GM18907 (cell line): Measurements from ENCODE around the gene ANP32A.
A peak's percentile ranks its signal among the peaks of the same experiment; 100 is the strongest.

Experiments
- ATAC-seq: cut with Tn5 transposase; IDR thresholded peaks from one replicate; pipeline ENCODE4 v1.9.1; 2021; ENCODE audit warnings: mild to moderate bottlenecking, moderate library complexity; ENCODE audit not compliant: unreplicated experiment

ANP32A gene

DNA sequence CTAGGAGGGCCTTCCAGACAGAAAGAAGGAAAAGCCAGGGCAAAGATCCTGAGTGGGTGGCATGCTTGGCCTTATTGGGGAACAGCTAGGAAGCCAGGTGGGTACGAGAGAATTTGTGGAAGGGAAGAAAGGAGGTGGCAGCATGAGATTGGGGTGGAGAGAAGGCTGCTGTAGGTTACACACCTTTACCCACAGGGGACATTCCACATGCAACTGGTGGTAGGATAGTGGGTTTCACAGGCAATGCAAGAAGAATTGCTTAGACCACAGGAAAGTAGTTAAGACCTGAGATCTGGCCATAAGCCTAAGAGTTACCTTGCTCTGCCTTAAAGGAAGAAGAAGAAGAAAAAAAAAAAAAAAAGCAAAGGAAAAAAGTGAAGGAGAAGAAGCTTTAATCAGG, 19.8 kb downstream of the ANP32A start:
- ATAC-seq = no peak

DNA sequence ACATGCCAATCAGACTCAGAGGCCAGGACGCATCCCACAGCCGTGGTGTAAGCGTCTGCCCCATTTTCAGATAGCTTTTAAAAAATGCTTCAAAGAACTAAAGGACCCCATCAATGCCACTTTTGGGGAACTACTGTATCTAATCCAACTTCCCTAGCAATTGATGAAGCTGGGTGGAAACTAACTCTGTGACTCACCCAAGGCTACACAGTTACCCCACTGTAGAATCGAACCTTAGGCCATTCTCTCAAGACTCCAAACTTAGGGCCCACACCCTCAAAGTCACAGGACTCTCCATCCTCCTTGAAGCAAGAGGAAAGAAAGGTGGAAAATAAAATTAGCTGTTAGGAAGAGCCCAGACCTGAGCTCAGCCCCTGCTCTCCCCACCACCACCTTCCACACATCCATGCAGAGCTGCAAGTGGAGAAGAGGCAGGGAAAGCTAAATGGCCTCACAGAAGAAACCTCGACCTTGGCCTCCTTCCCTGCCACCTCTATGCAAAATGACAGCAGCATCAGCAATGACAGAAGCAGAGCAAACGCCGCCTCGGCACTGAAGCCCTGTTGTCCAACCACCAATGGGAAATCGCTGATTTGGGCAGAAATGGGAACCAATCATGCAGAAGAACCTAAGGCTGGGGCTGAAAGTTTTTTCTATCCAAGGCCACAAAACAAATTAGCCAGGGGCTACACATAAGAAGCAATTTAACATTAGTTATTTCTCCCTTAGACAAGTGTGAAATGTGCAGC, 22.2 kb downstream of the ANP32A start:
- no peak for ATAC-seq

DNA sequence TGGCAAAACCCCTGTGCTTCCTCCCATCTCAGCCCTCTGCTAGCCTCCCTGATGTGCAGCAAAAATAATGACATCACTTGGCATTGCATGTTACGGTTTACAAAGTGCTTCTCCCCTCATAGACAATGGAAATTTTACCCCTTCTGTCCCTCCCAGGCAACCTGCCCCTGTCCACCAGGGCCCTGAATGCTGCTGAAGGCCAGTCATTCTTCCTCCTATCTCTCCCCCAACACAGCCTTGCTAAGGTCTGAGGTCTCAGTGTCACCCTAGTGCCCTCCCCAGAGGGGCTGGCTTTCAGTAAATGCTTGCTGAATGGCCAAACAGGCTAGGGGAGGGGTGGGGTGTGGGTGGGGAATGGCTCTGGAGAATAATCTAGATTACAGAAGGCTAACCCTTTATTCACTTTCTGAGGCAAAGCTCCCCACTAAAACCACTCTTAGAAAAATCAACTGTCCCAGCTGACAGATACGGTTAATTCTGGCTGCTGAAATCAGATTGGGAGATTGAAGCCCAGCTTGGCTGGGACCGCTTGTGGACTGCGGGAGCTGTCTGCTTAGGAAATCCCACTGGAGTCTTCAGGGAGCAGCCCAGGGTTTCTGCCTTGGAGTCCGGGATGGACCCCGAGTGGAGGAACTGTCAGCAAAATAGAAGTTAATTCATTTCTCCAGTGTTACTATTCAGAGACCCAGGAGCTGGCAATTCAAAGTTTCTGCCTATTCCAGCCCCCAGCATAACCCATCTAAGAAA, 22.9 kb downstream of the ANP32A start:
- no peak for ATAC-seq

DNA sequence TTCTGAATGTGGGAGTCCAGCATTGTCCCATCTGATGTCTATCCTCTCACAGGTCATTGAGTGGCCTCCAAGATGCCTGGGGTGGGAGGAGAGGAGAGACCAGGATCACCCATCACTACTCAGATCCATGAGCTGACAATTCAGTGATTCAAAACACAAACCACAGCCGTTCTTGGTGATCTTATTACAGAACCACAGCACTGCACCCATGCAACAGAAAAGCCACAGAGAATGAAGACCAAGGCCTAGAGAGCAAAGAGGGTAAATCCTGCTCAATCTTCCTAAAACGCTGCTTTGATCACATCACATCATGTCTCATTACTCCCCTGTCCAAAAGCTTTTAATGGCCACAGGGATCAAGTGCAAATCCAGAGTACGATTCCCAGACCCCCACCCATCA, 23.5 kb downstream of the ANP32A start:
- ATAC-seq = peak; percentile 40

DNA sequence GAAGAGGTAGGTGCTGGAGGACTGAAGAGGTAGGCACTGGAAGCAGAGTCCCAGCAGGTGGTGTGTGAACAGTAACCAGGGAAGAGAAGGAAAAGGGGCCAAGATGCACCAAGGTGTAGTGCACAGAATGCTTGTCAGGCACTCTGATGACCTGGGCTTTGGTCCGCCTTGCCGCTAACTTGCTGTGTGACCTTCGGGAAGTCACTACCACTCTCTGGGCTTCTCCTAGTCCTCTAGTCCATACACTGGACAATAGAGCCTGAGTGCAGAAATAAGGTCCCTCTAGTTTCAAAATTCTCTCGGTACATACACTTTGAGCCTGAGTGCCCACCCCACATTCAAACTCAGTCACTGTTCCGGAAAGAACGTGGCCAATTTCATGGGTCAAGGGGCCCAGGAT, 24.1 kb downstream of the ANP32A start:
- no peak for ATAC-seq

DNA sequence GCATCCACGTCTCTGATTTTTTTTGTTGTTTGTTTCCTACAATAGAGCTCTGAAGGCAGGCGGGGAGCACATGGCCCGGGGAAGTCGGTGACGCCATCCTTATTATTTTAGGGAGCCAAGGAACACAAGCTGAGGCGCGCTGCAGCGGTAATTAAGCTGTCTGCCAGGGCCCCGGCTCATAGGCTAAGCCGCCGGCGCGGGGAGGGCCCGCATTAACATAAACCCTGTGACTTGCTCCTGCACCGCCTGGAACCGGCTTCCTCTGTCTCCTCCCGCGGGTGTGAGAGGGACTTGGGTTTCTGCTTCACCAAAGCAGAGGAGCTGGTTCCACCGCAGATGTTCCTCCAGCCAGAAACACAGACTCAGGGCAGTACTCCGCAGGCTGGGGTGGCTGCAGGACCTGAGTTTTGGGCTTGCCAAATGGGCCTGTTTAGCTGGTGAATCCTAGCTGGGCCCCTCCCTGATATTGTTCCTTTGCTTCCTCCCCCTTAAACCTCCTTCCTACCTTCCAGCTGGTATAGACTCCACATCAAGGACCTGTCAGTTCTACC, 25.3 kb downstream of the ANP32A start:
- peak; percentile 49 for ATAC-seq

DNA sequence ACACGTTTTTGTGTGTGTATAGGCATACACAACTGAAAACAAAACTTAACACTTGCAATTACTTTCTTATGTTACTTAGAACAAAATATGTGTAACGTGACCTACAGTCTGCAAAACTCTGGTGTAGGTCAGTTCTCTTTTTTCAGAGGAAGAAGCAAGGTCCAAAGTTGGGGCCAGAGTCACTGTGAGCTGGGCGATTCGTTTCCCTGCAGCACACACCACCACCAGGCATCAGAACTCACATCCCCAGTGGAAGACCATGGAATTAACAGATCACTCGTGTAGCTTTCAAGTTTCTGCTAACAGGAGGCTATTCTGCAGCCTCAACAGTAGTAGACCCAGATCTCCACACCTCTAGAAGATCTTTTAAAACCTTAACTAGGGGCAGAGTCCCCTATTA, 25.8 kb downstream of the ANP32A start:
- no peak for ATAC-seq

DNA sequence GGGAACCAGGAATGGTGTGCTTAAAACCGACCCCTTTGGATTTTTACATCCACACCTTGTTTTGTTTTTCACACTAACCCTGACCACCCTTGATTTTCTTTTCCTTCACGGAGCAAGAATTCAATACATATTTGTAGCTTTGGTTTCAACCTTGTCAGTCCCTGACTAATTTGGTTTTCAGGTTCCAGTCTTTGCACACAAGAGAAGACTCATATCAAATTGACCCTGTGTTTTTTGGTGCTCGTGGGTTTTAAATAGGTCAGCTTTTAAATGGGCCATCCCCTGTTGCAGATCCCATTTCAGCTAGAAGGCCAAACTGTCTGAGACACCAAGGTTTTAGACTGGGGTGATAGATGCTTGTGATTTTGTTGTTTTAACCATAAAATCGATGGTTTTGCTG, 26.4 kb downstream of the ANP32A start:
- no peak for ATAC-seq

DNA sequence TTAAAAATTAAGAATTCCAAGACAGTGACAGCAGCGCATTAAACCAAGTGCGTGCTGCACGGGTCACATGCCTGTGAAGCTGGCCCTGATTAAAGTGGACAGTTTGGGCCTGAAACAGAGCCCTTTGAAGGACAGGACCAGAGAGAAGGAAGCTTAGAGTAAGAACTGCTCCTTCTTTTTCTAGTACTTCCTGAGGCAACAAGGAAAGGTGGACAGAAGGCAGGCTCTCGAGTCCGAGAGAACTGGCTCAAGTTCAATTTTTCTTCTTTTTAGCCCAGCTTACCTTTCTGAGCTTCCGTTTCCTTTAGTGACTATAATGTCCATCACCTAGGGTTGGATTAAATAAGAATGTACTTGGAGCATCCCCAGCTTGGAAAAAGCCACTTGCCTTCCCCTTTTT, 26.9 kb downstream of the ANP32A start:
- no peak for ATAC-seq

DNA sequence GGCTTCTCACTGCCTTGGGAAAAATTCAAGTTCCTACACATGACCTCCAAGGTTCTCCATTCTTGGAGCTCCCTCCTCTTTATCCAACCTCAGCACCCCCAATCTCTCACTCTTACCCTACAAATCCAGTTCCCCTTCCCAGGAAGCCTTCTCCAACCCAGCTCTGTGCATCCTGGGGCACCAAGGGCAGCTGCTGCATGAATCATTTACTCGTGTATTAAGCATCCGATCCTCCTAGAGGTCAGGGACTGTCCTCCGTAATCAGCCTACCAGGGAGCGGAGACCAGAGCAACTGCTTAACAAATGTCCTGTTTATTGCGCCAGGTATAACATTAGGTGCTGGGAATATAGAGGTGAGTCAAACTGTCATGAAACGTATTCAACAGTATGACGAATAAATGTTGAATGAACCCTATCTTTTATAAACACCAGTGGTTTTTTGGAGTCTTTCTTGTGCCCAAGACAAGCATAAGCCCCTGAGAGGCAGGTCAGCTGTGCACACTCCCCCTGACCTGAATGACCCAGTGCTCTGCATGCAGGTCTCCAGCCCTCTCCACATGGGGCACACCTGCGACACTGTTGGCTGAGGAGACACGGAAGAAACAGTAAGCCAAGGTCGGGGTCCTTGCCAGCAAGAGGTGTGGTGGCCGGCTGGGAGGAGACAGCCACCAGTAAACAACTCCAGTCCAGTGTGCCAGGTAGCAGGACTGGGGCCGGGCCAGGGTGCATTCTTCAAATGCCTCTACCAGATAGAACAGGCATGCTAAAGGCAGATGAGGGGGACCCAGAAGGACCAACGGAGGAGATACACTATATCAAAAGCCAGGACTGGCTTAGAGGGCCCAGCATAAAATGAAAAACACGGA, 27.6 kb downstream of the ANP32A start:
- no peak for ATAC-seq

DNA sequence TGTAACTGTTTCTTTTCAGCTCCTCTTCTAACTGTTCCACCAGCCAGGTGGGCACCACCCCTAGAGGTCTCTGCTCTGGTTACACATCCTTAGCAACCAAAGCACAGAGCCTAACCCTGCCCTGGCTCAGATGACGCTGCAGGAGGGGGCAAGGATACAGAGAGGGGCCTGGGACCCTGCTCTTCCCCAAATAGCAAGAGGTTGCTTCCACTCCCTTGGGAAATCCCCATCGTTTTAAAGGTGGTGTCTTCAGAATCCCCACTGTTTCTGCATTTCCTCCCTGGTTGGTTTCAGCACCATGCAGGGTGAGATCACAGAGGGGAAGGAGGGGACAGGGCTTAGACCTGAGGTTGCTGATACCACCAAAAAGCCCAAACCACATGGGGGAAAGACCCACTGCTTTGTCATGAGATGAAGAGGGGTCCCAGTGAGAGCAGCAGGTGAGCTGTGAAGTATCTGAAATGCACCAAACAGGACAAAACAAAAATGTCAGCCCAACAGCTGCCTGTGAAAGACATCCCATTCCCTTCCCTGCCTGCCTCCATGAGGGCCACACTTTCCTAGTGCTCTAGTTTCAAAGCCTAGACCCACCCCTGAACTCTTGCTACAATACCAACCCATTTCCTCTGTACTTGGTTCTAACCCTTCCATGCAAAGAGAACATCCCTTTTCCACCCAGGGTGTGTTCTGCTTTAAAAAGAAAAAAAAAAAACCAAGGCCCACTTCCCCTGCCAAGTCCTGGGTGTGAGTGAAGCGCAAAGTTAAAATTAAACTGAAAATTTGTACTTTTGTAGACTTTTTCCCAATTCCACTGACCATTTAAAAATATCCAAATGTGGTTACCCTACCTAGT, 29.0 kb downstream of the ANP32A start:
- ATAC-seq = peak; percentile 64

DNA sequence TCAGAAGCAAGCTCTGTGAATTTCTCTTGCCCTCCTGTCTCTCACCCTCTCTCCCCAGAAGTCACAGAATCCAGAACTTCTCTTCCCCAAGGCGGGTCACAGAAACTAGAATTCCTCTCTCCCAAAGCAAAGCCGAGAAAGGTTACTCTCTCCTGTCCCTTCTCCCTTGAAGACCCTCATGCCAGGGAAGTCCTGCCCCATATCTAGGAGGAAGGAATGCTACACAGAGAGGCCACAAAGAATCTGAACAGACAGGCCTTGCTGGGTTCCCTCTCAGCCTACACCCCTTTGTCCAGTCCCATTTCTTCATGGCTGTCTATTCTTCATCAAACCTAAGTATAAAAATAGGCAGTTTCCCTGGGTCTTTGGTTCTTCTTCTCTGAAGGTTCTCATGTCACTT, 29.8 kb downstream of the ANP32A start:
- ATAC-seq = no peak

DNA sequence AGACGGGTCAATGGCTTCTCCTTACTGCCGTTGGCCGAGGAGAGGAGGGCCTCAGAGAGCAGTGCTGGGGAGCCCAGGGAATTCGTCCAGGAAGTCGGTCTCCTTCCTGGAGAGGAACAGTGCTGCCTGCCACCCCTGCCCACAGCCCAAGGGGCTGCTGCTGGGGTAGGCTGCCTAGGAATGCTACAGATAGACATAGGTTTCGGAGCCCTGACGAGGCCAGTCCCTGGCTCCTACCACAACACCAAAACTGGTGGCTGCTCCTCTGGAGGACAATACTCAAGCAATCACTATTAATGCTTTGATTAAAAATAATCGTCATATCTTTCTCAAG, 30.5 kb downstream of the ANP32A start:
- no peak for ATAC-seq

DNA sequence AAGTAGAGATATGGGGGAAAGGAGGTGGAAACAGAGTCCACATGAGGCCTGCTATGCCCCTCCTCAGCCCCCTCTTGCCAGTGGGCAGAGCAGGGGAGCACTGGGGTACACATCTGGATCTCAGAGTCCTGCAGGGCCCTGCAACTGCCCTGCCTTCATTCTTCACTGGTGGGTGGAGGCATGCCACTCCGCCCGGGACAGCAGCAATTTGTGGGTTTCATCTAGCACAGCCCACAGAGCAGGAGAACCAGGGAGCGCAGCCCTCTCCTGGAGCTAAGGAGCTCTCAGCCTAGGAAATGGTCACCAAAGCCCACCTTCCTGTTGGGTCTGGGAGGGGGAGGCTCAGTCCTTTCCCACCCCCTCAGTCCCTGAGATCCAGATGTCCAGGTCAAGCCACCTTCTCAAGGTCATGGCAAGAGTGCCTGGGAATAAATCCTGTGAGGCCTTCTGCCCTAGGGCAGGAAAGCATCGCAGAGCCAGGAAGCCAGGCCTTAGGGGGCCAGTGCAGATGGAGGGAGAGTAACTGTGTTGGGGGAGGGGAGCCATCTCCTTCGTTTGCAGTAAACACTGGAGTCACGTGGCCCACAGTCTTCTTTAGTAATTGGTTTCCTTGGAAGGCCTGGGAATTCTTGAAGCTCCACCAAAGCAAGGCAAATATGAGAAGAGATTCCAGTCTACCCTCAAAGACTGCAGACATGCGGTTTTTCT, 31.0 kb downstream of the ANP32A start:
- ATAC-seq = no peak

DNA sequence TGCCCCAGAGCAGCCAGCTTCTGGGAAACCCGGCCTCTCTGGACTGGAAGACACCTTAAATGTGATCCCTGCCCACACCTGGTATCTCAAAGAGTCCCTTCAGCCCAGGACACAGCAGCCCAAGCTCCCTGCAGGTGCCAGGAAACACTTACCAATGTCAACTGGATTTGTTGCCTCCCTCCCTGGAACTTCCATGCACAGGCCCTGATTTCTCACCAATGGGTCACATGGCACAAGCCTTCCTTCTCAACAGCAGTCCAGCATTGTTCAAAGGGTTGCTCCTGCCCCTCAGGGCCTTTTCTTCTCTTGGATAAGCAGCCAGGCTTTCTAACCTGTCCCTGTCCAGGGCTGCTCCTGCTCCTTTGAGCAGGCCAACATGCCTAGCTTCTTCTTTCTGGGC, 31.6 kb downstream of the ANP32A start:
- ATAC-seq = no peak

DNA sequence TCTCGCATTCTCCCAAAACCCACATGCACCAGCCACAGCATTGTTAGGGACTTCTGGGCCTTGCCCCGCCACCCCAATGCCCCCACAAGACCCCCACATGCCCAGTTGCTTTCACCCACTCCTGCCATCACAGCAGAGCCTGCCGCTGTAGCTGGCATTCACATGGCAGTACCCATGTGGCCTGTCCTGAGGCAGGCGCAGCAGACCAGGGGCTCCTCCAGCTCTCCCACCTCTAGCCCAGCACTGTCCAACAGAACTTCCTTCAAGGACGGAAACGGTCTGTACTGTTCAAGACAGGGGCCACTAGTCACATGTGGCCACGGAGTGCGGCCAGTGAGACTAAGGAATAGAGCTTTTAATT, 32.5 kb downstream of the ANP32A start:
- ATAC-seq = no peak

DNA sequence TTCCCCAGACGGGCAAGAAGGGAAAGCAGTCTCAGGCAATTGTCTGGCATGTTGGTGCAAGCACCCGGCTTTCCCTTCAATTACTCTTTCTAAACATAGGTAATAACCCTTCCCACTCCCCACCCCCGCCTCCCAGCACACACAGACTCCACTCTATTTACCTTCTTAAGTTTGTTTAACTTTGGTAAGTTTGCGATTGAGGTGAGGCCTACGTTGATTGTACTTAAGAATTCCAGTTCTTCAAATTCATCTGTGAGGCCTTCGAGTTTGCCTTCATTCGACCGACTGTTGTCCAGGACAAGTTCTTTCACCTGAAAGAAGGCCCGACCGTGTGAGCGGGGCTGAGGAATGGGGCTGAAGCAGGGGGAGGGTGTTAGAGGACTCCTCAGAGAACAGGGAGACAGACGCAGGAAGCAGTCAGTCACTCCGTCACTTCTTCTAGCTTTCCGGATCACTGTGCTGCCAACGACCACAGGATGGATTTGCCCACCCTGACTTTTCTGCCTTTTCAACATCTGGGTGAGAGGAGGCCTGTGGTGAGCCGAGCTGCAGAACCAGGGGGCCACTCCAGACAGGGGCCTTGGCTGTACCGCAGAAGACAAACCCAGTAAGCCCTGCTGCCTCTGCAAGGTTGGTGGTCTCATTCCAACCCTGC, 33.0 kb downstream of the ANP32A start:
- no peak for ATAC-seq

DNA sequence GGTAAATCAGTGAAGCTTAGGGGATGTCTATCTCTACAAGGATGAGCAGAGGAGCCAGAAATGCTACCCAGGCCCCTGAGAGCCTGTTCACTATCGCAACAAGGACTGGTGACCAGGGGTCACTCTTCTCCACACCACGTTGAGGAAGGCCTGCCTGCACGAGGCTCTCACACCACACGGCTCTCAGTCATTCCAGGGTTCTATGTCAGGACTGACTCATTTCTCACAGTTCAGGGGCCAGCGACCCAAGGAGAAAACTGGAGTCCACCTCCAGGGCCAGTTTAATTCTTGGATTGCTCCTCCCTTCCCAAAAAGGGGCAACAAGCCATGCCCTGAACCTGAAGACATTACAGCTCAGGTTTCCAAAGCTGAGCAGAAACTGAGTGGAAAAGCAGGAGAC, 33.9 kb downstream of the ANP32A start:
- ATAC-seq = no peak

DNA sequence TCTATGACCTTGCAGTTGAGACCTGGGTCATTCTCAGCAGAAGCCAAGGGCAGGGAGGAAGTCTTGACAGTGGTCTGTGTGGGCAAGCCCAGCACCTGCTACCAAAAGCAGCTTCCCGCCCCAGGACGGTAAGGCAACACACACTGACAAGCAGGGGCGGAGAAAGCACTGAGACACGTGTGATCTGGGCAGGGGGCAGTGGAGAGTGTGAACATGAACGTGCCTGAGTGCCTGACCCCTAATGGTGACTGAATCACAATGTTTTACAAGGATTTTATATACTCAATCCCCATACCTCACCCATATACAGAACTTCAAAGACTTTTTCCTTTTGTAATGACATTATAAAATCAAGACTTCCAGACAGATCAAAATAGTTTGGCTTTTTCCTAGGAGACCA, 35.2 kb downstream of the ANP32A start:
- no peak for ATAC-seq

DNA sequence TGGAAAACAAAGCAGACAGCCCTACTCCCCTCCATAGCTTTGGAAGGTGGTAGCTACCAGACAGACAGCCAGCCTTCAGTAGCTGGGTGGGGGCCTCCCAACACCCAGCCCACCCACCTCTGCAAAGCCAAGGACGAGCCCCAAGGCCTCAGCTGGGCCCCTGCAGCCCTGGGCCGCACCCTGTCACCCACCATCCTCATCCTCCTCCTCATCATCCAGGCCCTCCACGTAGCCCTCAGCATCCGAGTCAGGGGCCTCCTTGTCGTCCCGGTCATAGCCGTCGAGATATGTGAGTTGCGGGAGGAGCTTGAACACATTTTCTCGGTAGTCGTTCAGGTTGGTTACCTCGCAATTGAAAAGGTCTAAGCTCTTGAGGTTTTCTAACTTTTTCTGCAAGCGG, 36.5 kb downstream of the ANP32A start:
- ATAC-seq = no peak
